ENCODE measurements around the gene AP4M1. TPM values are rescaled to one million over a fixed set of nuclear protein-coding genes. Genes with fewer than 3 reads are reported as not detected.

AP4M1 gene
- total and polyA plus RNA-seq, 4 experiments from 2014 or later: 3.2 to 14.9 (median 8.2) TPM

- Histone ChIP-seq H3K9me3 (ENCODE audit: control insufficient read depth in 1 of 2, low read length in 2 of 2) (no peaks in the 10 kb centered on the region), H3K27ac (ENCODE audit: low read depth, low read length) (no peak overlapping the region), H3K4me1 (ENCODE audit: insufficient read depth, low read length) (peaks cover 22% of the 10 kb centered on the region), H3K27me3 (ENCODE audit: insufficient read depth, low read length) (no peaks in the 10 kb centered on the region), H3K4me3 (ENCODE audit: low read length in 2 of 2) (no peak overlapping the region), H3K36me3 (ENCODE audit: insufficient read depth, low read length) (peaks cover 91% of the 10 kb centered on the region)
- Mint-ChIP-seq H3K27me3 (no peaks in the 10 kb centered on the region), H3K36me3 (peaks cover 71 to 94% of the 10 kb centered on the region in 2 donors), H3K27ac (peak overlapping the region in 2 of 7 donors; percentile 36 to 54), H3K4me1 (peaks cover 19 to 47% (median 30%) of the 10 kb centered on the region in 4 donors), H3K9me3 (peaks cover 0 to 2% (median 0%) of the 10 kb centered on the region in 8 donors), H3K4me3 (no peak overlapping the region)
- CTCF ChIA-PET (ENCODE audit: partially characterized antibody): interaction anchor here (1.0 kb wide), 1 partner anchor 13 kb away, joined by 3 read pairs; no protein-coding TSS in a partner anchor
- DNase-seq: no peak
- intact Hi-C loops (cut with micrococcal nuclease): no loop called here
- POLR2A ChIA-PET (ENCODE audit: partially characterized antibody): interaction anchor here (1.0 to 2.2 kb wide), 5 partner anchors 9 to 33 kb away, joined by 3 to 8 read pairs (median 4); no protein-coding TSS in a partner anchor
Observed at GRCh38 chr7:100095289-100095688, 6.2 kb upstream of the AP4M1 start.

GRCh38 chr7:100095704-100096103 is 5.7 kb upstream of the AP4M1 start:
- Histone ChIP-seq H3K36me3 (ENCODE audit: insufficient read depth, low read length) (peaks cover 87% of the 10 kb centered on the region), H3K27me3 (ENCODE audit: insufficient read depth, low read length) (no peaks in the 10 kb centered on the region), H3K4me1 (ENCODE audit: insufficient read depth, low read length) (peaks cover 22% of the 10 kb centered on the region), H3K4me3 (ENCODE audit: low read length in 2 of 2) (no peak overlapping the region), H3K9me3 (ENCODE audit: control insufficient read depth in 1 of 2, low read length in 2 of 2) (no peaks in the 10 kb centered on the region), H3K27ac (ENCODE audit: low read depth, low read length) (no peak overlapping the region)
- POLR2A ChIA-PET (ENCODE audit: partially characterized antibody): interaction anchor here (1.1 to 2.2 kb wide), 4 partner anchors 8 to 33 kb away, joined by 3 to 8 read pairs (median 4); no protein-coding TSS in a partner anchor
- H3K27me3 Mint-ChIP-seq: peaks cover 0 to 2% of the 10 kb centered on the region in 2 donors
- H3K4me1 Mint-ChIP-seq: peaks cover 17 to 47% (median 31%) of the 10 kb centered on the region in 4 donors
- no peak for DNase-seq
- peaks cover 0 to 2% (median 0%) of the 10 kb centered on the region in 8 donors for H3K9me3 Mint-ChIP-seq
- peaks cover 71 to 93% of the 10 kb centered on the region in 2 donors for H3K36me3 Mint-ChIP-seq
- H3K4me3 Mint-ChIP-seq: no peak overlapping the region
- intact Hi-C loops (cut with micrococcal nuclease): no loop called here
- CTCF ChIA-PET (ENCODE audit: partially characterized antibody): interaction anchor here (1.0 kb wide), 1 partner anchor 13 kb away, joined by 3 read pairs; no protein-coding TSS in a partner anchor
- H3K27ac Mint-ChIP-seq: peak overlapping the region in 4 of 7 donors; percentile 36 to 54 (median 42)

- Histone ChIP-seq H3K27ac (ENCODE audit: low read depth, low read length) (peak overlapping the region; percentile 96), H3K9me3 (ENCODE audit: control insufficient read depth in 1 of 2, low read length in 2 of 2) (no peaks in the 10 kb centered on the region), H3K36me3 (ENCODE audit: insufficient read depth, low read length) (peaks cover 55% of the 10 kb centered on the region), H3K27me3 (ENCODE audit: insufficient read depth, low read length) (no peaks in the 10 kb centered on the region), H3K4me1 (ENCODE audit: insufficient read depth, low read length) (peaks cover 29% of the 10 kb centered on the region), H3K4me3 (ENCODE audit: low read length in 2 of 2) (no peak overlapping the region)
- peak overlapping the region; percentile 27 to 95 (median 79) for H3K4me3 Mint-ChIP-seq
- H3K36me3 Mint-ChIP-seq: peaks cover 44 to 71% of the 10 kb centered on the region in 2 donors
- DNase-seq: no peak
- CTCF ChIA-PET (ENCODE audit: partially characterized antibody): interaction anchor here (0.7 to 1.4 kb wide), 2 partner anchors 14 to 34 kb away, joined by 3 to 4 read pairs; no protein-coding TSS in a partner anchor
- POLR2A ChIA-PET (ENCODE audit: partially characterized antibody): interaction anchor here (3.6 to 8.2 kb wide), 4 partner anchors 9 to 31 kb away, joined by 20 to 175 read pairs (median 64); partner anchors contain the start of genes CNPY4, COPS6 and MBLAC1
- H3K27ac Mint-ChIP-seq: peak overlapping the region; percentile 72 to 99 (median 90)
- H3K4me1 Mint-ChIP-seq: peaks cover 23 to 53% (median 34%) of the 10 kb centered on the region in 4 donors
- intact Hi-C loops (cut with micrococcal nuclease): no loop called here
- peaks cover 0 to 2% of the 10 kb centered on the region in 2 donors for H3K27me3 Mint-ChIP-seq
- H3K9me3 Mint-ChIP-seq: peaks cover 0 to 2% (median 0%) of the 10 kb centered on the region in 8 donors
Observed at GRCh38 chr7:100098913-100099312, 2.5 kb upstream of the AP4M1 start.

- intact Hi-C loops (cut with micrococcal nuclease): no loop called here
- no peak for DNase-seq
- peak overlapping the region; percentile 91 to 99 (median 97) for H3K27ac Mint-ChIP-seq
- CTCF ChIA-PET (ENCODE audit: partially characterized antibody): interaction anchor here (0.7 to 1.4 kb wide), 2 partner anchors 14 to 33 kb away, joined by 3 to 4 read pairs; no protein-coding TSS in a partner anchor
- peak overlapping the region; percentile 92 to 95 (median 93) for H3K4me3 Mint-ChIP-seq
- H3K27me3 Mint-ChIP-seq: peaks cover 0 to 2% of the 10 kb centered on the region in 2 donors
- H3K36me3 Mint-ChIP-seq: peaks cover 42 to 65% of the 10 kb centered on the region in 2 donors
- H3K4me1 Mint-ChIP-seq: peaks cover 22 to 53% (median 34%) of the 10 kb centered on the region in 4 donors
- peak overlapping the region; percentile 96 for H3K27ac ChIP-seq (ENCODE audit: low read depth, low read length)
- H3K9me3 Mint-ChIP-seq: peaks cover 0 to 2% (median 0%) of the 10 kb centered on the region in 8 donors
- H3K27me3 ChIP-seq (ENCODE audit: insufficient read depth, low read length): no peaks in the 10 kb centered on the region
- H3K4me1 ChIP-seq (ENCODE audit: insufficient read depth, low read length): peaks cover 29% of the 10 kb centered on the region
- H3K4me3 ChIP-seq (ENCODE audit: low read length in 2 of 2): peak overlapping the region; percentile 80 to 95
- POLR2A ChIA-PET (ENCODE audit: partially characterized antibody): interaction anchor here (3.0 to 8.2 kb wide), 6 partner anchors 10 to 50 kb away, joined by 20 to 175 read pairs (median 36); partner anchors contain the start of genes CNPY4, COPS6, MBLAC1 and ZNF3
- H3K36me3 ChIP-seq (ENCODE audit: insufficient read depth, low read length): peaks cover 50% of the 10 kb centered on the region
- H3K9me3 ChIP-seq (ENCODE audit: control insufficient read depth in 1 of 2, low read length in 2 of 2): no peaks in the 10 kb centered on the region
Observed at GRCh38 chr7:100099452-100099851, 2.0 kb upstream of the AP4M1 start.

GRCh38 chr7:100100420-100101015 is 925 bp upstream of the AP4M1 start:
- Mint-ChIP-seq H3K4me3 (peak overlapping the region; percentile 92 to 95 (median 93)), H3K36me3 (peaks cover 36 to 58% of the 10 kb centered on the region in 2 donors), H3K27ac (peak overlapping the region; percentile 91 to 99 (median 97)), H3K27me3 (peaks cover 0 to 2% of the 10 kb centered on the region in 2 donors), H3K4me1 (peaks cover 22 to 50% (median 34%) of the 10 kb centered on the region in 4 donors), H3K9me3 (peaks cover 0 to 2% (median 0%) of the 10 kb centered on the region in 8 donors)
- POLR2A ChIA-PET (ENCODE audit: partially characterized antibody): interaction anchor here (0.7 to 8.2 kb wide), 27 partner anchors 11 to 787 kb away, joined by 3 to 175 read pairs (median 4); partner anchors contain the start of genes CNPY4, COPS6, FBXO24 and GAL3ST4
- H3K27me3 ChIP-seq (ENCODE audit: insufficient read depth, low read length): no peaks in the 10 kb centered on the region
- H3K9me3 ChIP-seq (ENCODE audit: control insufficient read depth in 1 of 2, low read length in 2 of 2): no peaks in the 10 kb centered on the region
- DNase-seq: peak; percentile 86 to 96 (median 92)
- peak overlapping the region; percentile 96 for H3K27ac ChIP-seq (ENCODE audit: low read depth, low read length)
- intact Hi-C loops (cut with micrococcal nuclease): loop anchor here (1.0 to 5.0 kb wide), 6 partner anchors 12 to 628 kb away; partner anchors contain the start of genes CNPY4, COPS6, MBLAC1 and TAF6
- CTCF ChIA-PET (ENCODE audit: partially characterized antibody): interaction anchor here (0.9 to 4.8 kb wide), 9 partner anchors 11 to 32 kb away, joined by 3 to 28 read pairs (median 5); partner anchors contain the start of genes COPS6 and MBLAC1
- H3K36me3 ChIP-seq (ENCODE audit: insufficient read depth, low read length): peaks cover 39% of the 10 kb centered on the region
- H3K4me1 ChIP-seq (ENCODE audit: insufficient read depth, low read length): peaks cover 29% of the 10 kb centered on the region
- peak overlapping the region; percentile 95 for H3K4me3 ChIP-seq (ENCODE audit: low read length in 2 of 2)

- Mint-ChIP-seq H3K4me1 (peaks cover 20 to 42% (median 28%) of the 10 kb centered on the region in 4 donors), H3K36me3 (peaks cover 23 to 50% of the 10 kb centered on the region in 2 donors), H3K27ac (peak overlapping the region; percentile 36 to 99 (median 79)), H3K4me3 (peak overlapping the region in 7 of 8 donors; percentile 77 to 93 (median 81)), H3K9me3 (no peaks in the 10 kb centered on the region), H3K27me3 (peaks cover 0 to 2% of the 10 kb centered on the region in 2 donors)
- DNase-seq: no peak
- H3K4me1 ChIP-seq (ENCODE audit: insufficient read depth, low read length): peaks cover 25% of the 10 kb centered on the region
- POLR2A ChIA-PET (ENCODE audit: partially characterized antibody): interaction anchor here (0.6 to 8.2 kb wide), 10 partner anchors 8 to 786 kb away, joined by 3 to 175 read pairs (median 10); partner anchors contain the start of genes CNPY4, COPS6, GJC3 and MBLAC1
- no peaks in the 10 kb centered on the region for H3K9me3 ChIP-seq (ENCODE audit: control insufficient read depth in 1 of 2, low read length in 2 of 2)
- peaks cover 24% of the 10 kb centered on the region for H3K36me3 ChIP-seq (ENCODE audit: insufficient read depth, low read length)
- CTCF ChIA-PET (ENCODE audit: partially characterized antibody): interaction anchor here (1.2 to 4.8 kb wide), 4 partner anchors 14 to 30 kb away, joined by 4 to 28 read pairs (median 16); partner anchors contain the start of gene COPS6
- intact Hi-C loops (cut with micrococcal nuclease): loop anchor here (5.0 kb wide), 1 partner anchor 631 kb away; the partner anchor contains the start of gene ZNF789
- no peaks in the 10 kb centered on the region for H3K27me3 ChIP-seq (ENCODE audit: insufficient read depth, low read length)
- H3K27ac ChIP-seq (ENCODE audit: low read depth, low read length): no peak overlapping the region
- no peak overlapping the region for H3K4me3 ChIP-seq (ENCODE audit: low read length in 2 of 2)
Observed at GRCh38 chr7:100102950-100103840, 1.8 kb downstream of the AP4M1 start.

Data from CD4-positive, alpha-beta memory T cell (primary cell).